HG03066 (cell line): ENCODE data around the gene FKBP3.

Experiments
- ATAC-seq: cut with Tn5 transposase; IDR thresholded peaks from one replicate; pipeline ENCODE4 v1.9.1; 2021; ENCODE audit warnings: low read depth; ENCODE audit not compliant: unreplicated experiment

Gene FKBP3

GRCh38 chr14:45065956-45066355 is 68.3 kb downstream of the FKBP3 start:
- no peak for ATAC-seq
